Upper lobe of left lung (tissue), 6 donors: ENCODE measurements around the gene EFNA5. TPM values are rescaled to one million over a fixed set of nuclear protein-coding genes. Genes with fewer than 3 reads are reported as not detected.

Source experiments
- ATAC-seq, 2 donors: fragments of 200-7000 bp; cut with Tn5 transposase; one replicate each; pipeline ENCODE4 v1.9.1; 2022; ENCODE audit warnings: mild to moderate bottlenecking in 2 of 2, moderate library complexity in 2 of 2; ENCODE audit not compliant: low FRiP score in 2 of 2
- DNase-seq, 2 donors: peaks; one replicate each; pipeline ENCODE4 v3.0.0-alpha.2; 2019 to 2020
- H3K27ac ChIP-seq, 4 donors: fragments of 200-600 bp; sonication (generic); one replicate each; pipeline ENCODE4 v1.5.1; 2016 to 2019
- H3K27me3 ChIP-seq, 4 donors: fragments of 200-600 bp; sonication (generic); one replicate each; pipeline ENCODE4 v1.5.1; 2017 to 2019
- H3K36me3 ChIP-seq, 4 donors: fragments of 200-600 bp; sonication (generic); one replicate each; pipeline ENCODE4 v1.5.1; 2016 to 2019
- H3K4me1 ChIP-seq, 4 donors: fragments of 200-600 bp; sonication (generic); one replicate each; pipeline ENCODE4 v1.5.1; 2018 to 2019
- H3K4me3 ChIP-seq, 4 donors: fragments of 200-600 bp; sonication (generic); one replicate each; pipeline ENCODE4 v1.5.1; 2017 to 2019; ENCODE audit warnings: mild to moderate bottlenecking in 2 of 4, moderate library complexity in 1 of 4
- H3K9me3 ChIP-seq, 4 donors: fragments of 200-600 bp; sonication (generic); one replicate each; pipeline ENCODE4 v1.5.1; 2018 to 2019
- CTCF ChIP-seq, 6 experiments: fragments of 450-650 bp in 4 of 6; fragments of 200-600 bp in 2 of 6; sonication (generic) in 2 of 6; IDR thresholded peaks; one replicate each; pipeline ENCODE4 v1.5.1; 2016 to 2019; ENCODE audit warnings: antibody characterized with exemption in 6 of 6
- EP300 ChIP-seq, 4 donors: sonication (generic); formaldehyde crosslinking; IDR thresholded peaks; one replicate each; pipeline ENCODE4 v1.5.1; 2017; ENCODE audit warnings: antibody characterized with exemption in 4 of 4, control low read depth in 2 of 4
- POLR2A ChIP-seq, 4 donors: fragments of 450-650 bp; IDR thresholded peaks; one replicate each; pipeline ENCODE4 v1.5.1; 2016 to 2017; ENCODE audit warnings: antibody characterized with exemption in 4 of 4, mild to moderate bottlenecking in 2 of 4
- POLR2AphosphoS5 ChIP-seq, 2 donors: sonication (generic); formaldehyde crosslinking; IDR thresholded peaks; one replicate each; pipeline ENCODE4 v1.5.1; 2017; ENCODE audit warnings: antibody characterized with exemption in 2 of 2
- WGBS, 2 donors: methylation state at CpG; one replicate each; pipeline ENCODE4 v1.1.5; 2017 to 2018; 5-methylcytosine and 5-hydroxymethylcytosine counted together
- total RNA-seq, 6 donors: library from RNA; depleted of rRNA in 4 of 6; stranded (reverse); fragments of >200 nt in 4 of 6; gene quantifications; one replicate each; pipeline versions ENCODE4 v1.1.0 to v1.2.1, GENCODE V29; 2016 to 2021
- donor health status: DM: no; HTN: no; CAD: no; lungs with moderate emphysema.
- donor health status: DM: no; HTN: yes; CAD: no; lungs with severe emphysema.

EFNA5 gene
- total RNA-seq, 6 donors from 2014 or later: 4.1 to 41.9 (median 7.3) TPM

GRCh38 chr5:107447587-107447986 is 223.2 kb downstream of the EFNA5 start:
- Histone ChIP-seq H3K9me3 (no peaks in the 10 kb centered on the region), H3K4me1 (no peaks in the 10 kb centered on the region), H3K27ac (no peak overlapping the region), H3K27me3 (no peaks in the 10 kb centered on the region), H3K4me3 (no peak overlapping the region), H3K36me3 (no peaks in the 10 kb centered on the region)
- WGBS, 2 donors: 78 to 88% methylated on average over 6 of the region's 6 CpGs
- ATAC-seq (no peak), DNase-seq (no peak)
- TF ChIP-seq EP300 (IDR thresholded peaks at IDR 0.05) (no peak), POLR2AphosphoS5 (IDR thresholded peaks at IDR 0.05) (no peak), POLR2A (IDR thresholded peaks at IDR 0.05) (no peak), CTCF (IDR thresholded peaks at IDR 0.05) (no peak)

GRCh38 chr5:107446972-107447371 is 223.8 kb downstream of the EFNA5 start:
- WGBS, 2 donors: 90 to 93% methylated on average over 3 of the region's 3 CpGs
- H3K4me3 ChIP-seq: no peak overlapping the region
- no peak overlapping the region for H3K27ac ChIP-seq
- no peaks in the 10 kb centered on the region for H3K27me3 ChIP-seq
- DNase-seq (no peak), ATAC-seq (no peak)
- H3K9me3 ChIP-seq: no peaks in the 10 kb centered on the region
- no peaks in the 10 kb centered on the region for H3K4me1 ChIP-seq
- H3K36me3 ChIP-seq: no peaks in the 10 kb centered on the region
- TF ChIP-seq POLR2AphosphoS5 (IDR thresholded peaks at IDR 0.05): no peak
- TF ChIP-seq CTCF (IDR thresholded peaks at IDR 0.05): no peak
- TF ChIP-seq EP300 (IDR thresholded peaks at IDR 0.05): no peak
- TF ChIP-seq POLR2A (IDR thresholded peaks at IDR 0.05): no peak

- TF ChIP-seq EP300 (IDR thresholded peaks at IDR 0.05) (no peak), POLR2AphosphoS5 (IDR thresholded peaks at IDR 0.05) (no peak), CTCF (IDR thresholded peaks at IDR 0.05) (no peak), POLR2A (IDR thresholded peaks at IDR 0.05) (no peak)
- DNase-seq: no peak
- H3K27me3 ChIP-seq: no peaks in the 10 kb centered on the region
- no peak for ATAC-seq
- H3K4me3 ChIP-seq: no peak overlapping the region
- WGBS, 2 donors: 86 to 88% methylated on average over 3 of the region's 3 CpGs
- no peaks in the 10 kb centered on the region for H3K36me3 ChIP-seq
- no peak overlapping the region for H3K27ac ChIP-seq
- peaks cover 0 to 2% (median under 1%) of the 10 kb centered on the region in 4 donors for H3K9me3 ChIP-seq
- H3K4me1 ChIP-seq: no peaks in the 10 kb centered on the region
Measured at GRCh38 chr5:107444300-107444699, 226.4 kb downstream of the EFNA5 start.

- Histone ChIP-seq H3K36me3 (no peaks in the 10 kb centered on the region), H3K4me1 (no peaks in the 10 kb centered on the region), H3K9me3 (peaks cover 0 to 6% (median 2%) of the 10 kb centered on the region in 4 donors), H3K27me3 (no peaks in the 10 kb centered on the region), H3K27ac (no peak overlapping the region), H3K4me3 (no peak overlapping the region)
- DNase-seq (no peak), ATAC-seq (no peak)
- no peak for TF ChIP-seq CTCF (IDR thresholded peaks at IDR 0.05)
- no peak for TF ChIP-seq EP300 (IDR thresholded peaks at IDR 0.05)
- no peak for TF ChIP-seq POLR2A (IDR thresholded peaks at IDR 0.05)
- TF ChIP-seq POLR2AphosphoS5 (IDR thresholded peaks at IDR 0.05): no peak
- WGBS, 2 donors: 90 to 92% methylated on average over 3 of the region's 3 CpGs
Measured at GRCh38 chr5:107443897-107444296, 226.8 kb downstream of the EFNA5 start.

- WGBS, 2 donors: 76 to 84% methylated on average over 2 of the region's 2 CpGs
- TF ChIP-seq CTCF (IDR thresholded peaks at IDR 0.05): no peak
- no peak for TF ChIP-seq EP300 (IDR thresholded peaks at IDR 0.05)
- TF ChIP-seq POLR2A (IDR thresholded peaks at IDR 0.05): no peak
- TF ChIP-seq POLR2AphosphoS5 (IDR thresholded peaks at IDR 0.05): no peak
- ATAC-seq: no peak
Measured at GRCh38 chr5:107442452-107442851, 228.3 kb downstream of the EFNA5 start.

More at GRCh38 chr5:107442452-107442851, 228.3 kb downstream of the EFNA5 start:
- Histone ChIP-seq H3K4me3 (no peak overlapping the region), H3K27me3 (no peaks in the 10 kb centered on the region), H3K27ac (no peak overlapping the region), H3K4me1 (no peaks in the 10 kb centered on the region), H3K9me3 (peaks cover 0 to 10% (median 2%) of the 10 kb centered on the region in 4 donors), H3K36me3 (no peaks in the 10 kb centered on the region)
- no peak for DNase-seq
